Pancreas (tissue), 10 donors: ENCODE results near the gene GSE1. TPM values are rescaled to one million over a fixed set of nuclear protein-coding genes. Genes with fewer than 3 reads are reported as not detected.
A peak's percentile ranks its signal among the peaks of the same experiment; 100 is the strongest.

ENCODE experiments used
- ATAC-seq, 4 donors: fragments of 200-7000 bp; cut with Tn5 transposase; one replicate each; pipeline versions ENCODE4 v1.8.0 to v1.9.1; 2020; ENCODE audit warnings: mild to moderate bottlenecking in 4 of 4, moderate library complexity in 4 of 4
- DNase-seq, 6 donors: peaks; one replicate each; pipeline ENCODE4 v3.0.0-alpha.2; 2020
- FAIRE-seq: peaks from 2 replicates; lab custom pipeline; 2012; peaks lifted over from hg19 to GRCh38; lab: Jason Lieb, UNC
- H3K27ac ChIP-seq, 4 donors: fragments of 200-600 bp; sonication (generic); 1 replicate in 3 of 4; 2 replicates in 1 of 4; pipeline versions ENCODE4 v1.5.0 to v1.8.0; 2020
- H3K27me3 ChIP-seq, 4 donors: fragments of 200-600 bp; one replicate each; pipeline ENCODE4 v1.8.0; 2021
- H3K36me3 ChIP-seq, 3 donors: fragments of 200-600 bp; sonication (generic) in 1 of 3; one replicate each; pipeline versions ENCODE4 v1.5.0 to v1.8.0; 2020 to 2021
- H3K4me1 ChIP-seq, 3 donors: fragments of 200-600 bp; one replicate each; pipeline ENCODE4 v1.8.0; 2021
- H3K4me3 ChIP-seq, 4 donors: fragments of 200-600 bp; sonication (generic) in 2 of 4; one replicate each; pipeline versions ENCODE4 v1.5.0 to v1.8.0; 2020 to 2021
- H3K9me3 ChIP-seq, 4 donors: fragments of 200-600 bp; one replicate each; pipeline ENCODE4 v1.8.0; 2021
- WGBS, 2 donors: extraction: QIAGEN DNeasy Blood & Tissue Kit; methylation state at CpG; one replicate each; pipeline ENCODE4 v1.1.7; 2013; 5-methylcytosine and 5-hydroxymethylcytosine counted together
- intact Hi-C, 3 donors: fragments of 100-400 bp; cut with DNase I; formaldehyde crosslinking; loops; one replicate each; pipeline versions ENCODE4 v1.11.1 to v1.14.2; 2022
- polyA plus RNA-seq, 2 donors: library from polyadenylated mRNA; stranded (reverse); fragments of 200-250 nt; gene quantifications; one replicate each; pipeline ENCODE4 v1.2.3, GENCODE V29; 2013
- total RNA-seq, 6 donors: library from RNA; stranded (reverse); fragmentation: NEBNext Ultra II Directional in 4 of 6; extraction: Animal tissue kit (Norgen Biotek cat#: 25700) in 4 of 6; gene quantifications; one replicate each; pipeline versions ENCODE4 v1.2.1 to v1.2.4, GENCODE V29; 2021 to 2023
- TF ChIP-seq, protein P1 (sequence below), 4 donors: fragments of 200-600 bp; sonication (generic) in 3 of 4; IDR thresholded peaks; one replicate each; pipeline versions ENCODE4 v1.5.0 to v1.8.0; 2021; ENCODE audit warnings: antibody characterized with exemption in 4 of 4
- donor health status: healthy with polysubstance abuse.
- donor health status: DM: no; HTN: no; CAD: no; lungs with moderate emphysema.
- donor health status: DM: no; HTN: no; CAD: no.
- donor health status: control.
- donor health status: control.
- donor health status: Bipolar disorder and iron deficiency.
- donor health status: DM: yes; HTN: yes; CAD: no.
- donor health status: DM: no; HTN: no; CAD: no.
- donor health status: DM: no; HTN: no; CAD: no.
- donor health status: DM: yes; HTN: yes; CAD: no.

The GSE1 gene
- total and polyA plus RNA-seq, 8 donors: 32.0 to 61.5 (median 41.9) TPM

DNA sequence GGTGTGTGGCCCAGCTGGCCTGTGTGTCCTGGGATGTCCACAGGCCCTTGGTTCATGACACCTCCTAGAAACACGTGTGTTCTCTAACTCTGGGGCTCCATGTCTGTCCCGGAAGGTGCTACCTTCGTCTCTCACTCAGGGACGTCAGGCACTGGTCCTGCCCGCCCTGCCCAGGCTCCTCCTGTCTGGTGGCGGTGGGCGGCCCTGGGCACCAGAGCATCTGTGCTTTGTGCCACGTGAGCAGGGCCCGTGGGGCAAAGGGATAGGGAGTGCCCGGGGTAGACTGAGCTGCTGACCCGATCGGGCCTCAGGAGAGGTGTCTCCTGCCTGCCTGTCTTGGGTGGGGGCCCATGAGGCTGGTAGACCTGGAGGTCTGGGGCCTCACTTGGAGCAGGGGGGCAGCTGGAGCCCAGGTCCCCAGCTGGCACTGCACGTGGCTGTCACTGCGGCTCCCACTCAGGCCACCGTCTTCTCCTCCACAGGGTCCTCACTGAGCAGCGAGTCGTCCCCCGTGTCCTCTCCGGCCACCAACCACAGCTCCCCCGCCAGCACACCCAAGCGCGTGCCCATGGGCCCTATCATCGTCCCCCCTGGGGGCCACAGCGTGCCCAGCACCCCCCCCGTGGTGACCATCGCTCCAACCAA, 35.1 kb downstream of the GSE1 start:
- no peaks in the 10 kb centered on the region for H3K27me3 ChIP-seq
- WGBS, 2 donors: 85 to 86% methylated on average over 26 of the region's 26 CpGs
- ATAC-seq (no peak), FAIRE-seq (no peak), DNase-seq (peak in 2 of 6 donors; percentile 35 to 79)
- TF ChIP-seq, protein P1, sequence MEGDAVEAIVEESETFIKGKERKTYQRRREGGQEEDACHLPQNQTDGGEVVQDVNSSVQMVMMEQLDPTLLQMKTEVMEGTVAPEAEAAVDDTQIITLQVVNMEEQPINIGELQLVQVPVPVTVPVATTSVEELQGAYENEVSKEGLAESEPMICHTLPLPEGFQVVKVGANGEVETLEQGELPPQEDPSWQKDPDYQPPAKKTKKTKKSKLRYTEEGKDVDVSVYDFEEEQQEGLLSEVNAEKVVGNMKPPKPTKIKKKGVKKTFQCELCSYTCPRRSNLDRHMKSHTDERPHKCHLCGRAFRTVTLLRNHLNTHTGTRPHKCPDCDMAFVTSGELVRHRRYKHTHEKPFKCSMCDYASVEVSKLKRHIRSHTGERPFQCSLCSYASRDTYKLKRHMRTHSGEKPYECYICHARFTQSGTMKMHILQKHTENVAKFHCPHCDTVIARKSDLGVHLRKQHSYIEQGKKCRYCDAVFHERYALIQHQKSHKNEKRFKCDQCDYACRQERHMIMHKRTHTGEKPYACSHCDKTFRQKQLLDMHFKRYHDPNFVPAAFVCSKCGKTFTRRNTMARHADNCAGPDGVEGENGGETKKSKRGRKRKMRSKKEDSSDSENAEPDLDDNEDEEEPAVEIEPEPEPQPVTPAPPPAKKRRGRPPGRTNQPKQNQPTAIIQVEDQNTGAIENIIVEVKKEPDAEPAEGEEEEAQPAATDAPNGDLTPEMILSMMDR (IDR thresholded peaks at IDR 0.05): no peak
- no peak overlapping the region for H3K4me3 ChIP-seq
- peaks cover 0 to 11% (median 0%) of the 10 kb centered on the region in 3 donors for H3K36me3 ChIP-seq
- peaks cover 0 to 3% (median 0%) of the 10 kb centered on the region in 3 donors for H3K4me1 ChIP-seq
- no peak overlapping the region for H3K27ac ChIP-seq
- no peaks in the 10 kb centered on the region for H3K9me3 ChIP-seq
- intact Hi-C loops: no loop called here

DNA sequence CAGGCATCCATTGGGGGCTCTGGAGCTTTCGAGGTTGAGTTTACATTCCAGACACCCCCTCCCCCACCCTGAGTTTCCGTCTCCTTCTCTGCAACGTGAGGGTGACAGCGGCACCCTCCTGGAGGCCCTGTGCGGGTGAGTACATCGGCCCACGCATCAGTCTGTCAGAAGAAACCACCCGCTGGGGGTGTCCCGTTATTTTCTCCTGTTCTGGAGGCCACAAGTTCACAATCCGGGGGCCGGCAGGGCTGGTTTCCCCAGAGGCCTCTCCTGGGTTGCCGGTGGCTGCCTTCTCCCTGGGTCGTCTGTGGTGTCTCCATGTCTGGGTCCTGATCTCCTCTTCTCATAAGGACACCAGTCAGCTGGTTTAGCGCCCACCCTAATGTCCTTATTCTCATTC, 35.7 kb downstream of the GSE1 start:
- peak in 2 of 6 donors; percentile 21 to 47 for DNase-seq
- no peak for FAIRE-seq
- H3K4me3 ChIP-seq: no peak overlapping the region
- ATAC-seq: no peak
- TF ChIP-seq, protein P1 (IDR thresholded peaks at IDR 0.05): no peak
- WGBS, 2 donors: 82 to 85% methylated on average over 14 of the region's 14 CpGs
- no peak overlapping the region for H3K27ac ChIP-seq
- H3K36me3 ChIP-seq: peaks cover 0 to 14% (median 0%) of the 10 kb centered on the region in 3 donors
- intact Hi-C loops: no loop called here
- peaks cover 0 to 3% (median 0%) of the 10 kb centered on the region in 3 donors for H3K4me1 ChIP-seq
- no peaks in the 10 kb centered on the region for H3K27me3 ChIP-seq
- no peaks in the 10 kb centered on the region for H3K9me3 ChIP-seq

DNA sequence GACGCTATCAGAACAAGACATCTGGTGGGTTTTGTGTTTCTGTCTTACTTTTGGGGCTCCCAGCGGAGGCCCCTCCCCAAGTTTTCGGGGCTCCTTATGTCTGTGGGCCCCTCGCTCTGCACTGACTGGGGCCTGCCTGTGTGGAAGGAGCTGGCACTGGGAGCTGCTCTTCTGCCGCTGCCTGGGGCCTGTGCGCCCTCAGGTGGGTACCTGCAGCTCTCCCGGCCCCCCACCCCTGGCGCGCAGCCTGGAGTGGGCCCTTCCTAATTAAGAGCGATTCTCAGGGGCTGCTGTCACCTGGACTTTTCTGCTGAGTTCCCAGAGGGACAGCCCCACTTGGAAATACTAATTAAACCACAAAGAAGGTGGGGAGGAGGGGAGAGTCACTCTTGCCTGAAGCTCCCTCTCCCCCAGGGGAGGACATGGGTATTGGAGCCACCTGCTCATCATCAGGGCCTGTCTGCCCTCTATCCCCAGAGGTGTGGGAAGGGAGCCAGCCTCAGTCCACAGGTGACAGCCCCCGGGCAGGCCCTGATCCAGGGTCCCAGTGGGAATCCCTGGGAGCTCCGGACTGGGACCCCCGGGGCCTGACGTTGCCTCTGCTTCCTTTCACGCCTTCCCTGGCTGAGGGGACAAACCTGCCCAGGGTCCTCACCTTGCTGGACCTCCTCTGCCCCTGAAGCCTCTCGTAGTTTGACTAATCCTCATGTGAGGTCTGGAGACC, 36.5 kb downstream of the GSE1 start:
- Histone ChIP-seq H3K4me3 (no peak overlapping the region), H3K9me3 (no peaks in the 10 kb centered on the region), H3K27me3 (no peaks in the 10 kb centered on the region), H3K4me1 (peaks cover 0 to 3% (median 0%) of the 10 kb centered on the region in 3 donors), H3K27ac (no peak overlapping the region), H3K36me3 (peaks cover 0 to 22% (median 3%) of the 10 kb centered on the region in 3 donors)
- TF ChIP-seq, protein P1 (IDR thresholded peaks at IDR 0.05): no peak
- no peak for ATAC-seq
- FAIRE-seq: no peak
- 78 to 79% methylated on average over 16 of the region's 16 CpGs for WGBS, 2 donors
- DNase-seq: peak in 2 of 6 donors; percentile 41 to 74
- intact Hi-C loops: no loop called here

DNA sequence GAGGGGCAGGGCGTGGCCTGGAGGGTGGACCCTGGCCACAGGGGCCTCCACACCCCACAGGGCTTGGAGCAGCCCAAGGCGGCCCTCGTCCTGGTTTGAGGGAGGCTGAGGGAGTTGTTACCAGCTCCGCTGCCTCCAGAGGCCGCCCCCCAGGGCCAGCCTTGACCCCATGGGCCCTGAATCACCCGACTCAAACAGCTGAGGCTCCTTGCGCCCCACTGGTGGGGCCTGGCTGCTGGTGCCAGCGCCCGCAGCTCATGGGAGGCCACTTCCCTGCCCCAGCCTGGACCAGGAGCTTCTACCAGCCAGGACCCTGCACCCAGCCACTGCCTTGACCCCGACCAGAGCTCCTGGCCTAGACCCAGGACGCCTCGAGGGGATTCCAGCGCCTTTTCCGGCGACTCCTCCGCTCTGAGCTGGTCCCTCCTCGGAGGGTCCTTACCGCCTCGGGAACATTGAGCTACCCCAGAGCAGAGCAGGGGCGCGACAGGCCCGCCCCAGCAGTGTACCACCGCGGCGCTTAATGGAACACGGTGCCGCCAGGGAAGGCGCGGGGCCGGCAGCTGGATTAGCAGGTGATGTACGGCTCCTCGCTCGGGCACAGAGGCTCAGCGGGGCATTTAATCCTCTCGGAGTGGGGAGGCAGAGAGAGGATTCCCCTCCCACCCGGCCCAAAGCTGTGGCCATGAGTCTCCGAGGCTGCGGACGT, 37.2 kb downstream of the GSE1 start:
- FAIRE-seq (no peak), ATAC-seq (no peak), DNase-seq (peak in 2 of 6 donors; percentile 50 to 80)
- no peaks in the 10 kb centered on the region for H3K27me3 ChIP-seq
- H3K4me1 ChIP-seq: peaks cover 0 to 3% (median 0%) of the 10 kb centered on the region in 3 donors
- peaks cover 0 to 29% (median 8%) of the 10 kb centered on the region in 3 donors for H3K36me3 ChIP-seq
- WGBS, 2 donors: 90 to 94% methylated on average over 39 of the region's 39 CpGs
- H3K4me3 ChIP-seq: no peak overlapping the region
- no peaks in the 10 kb centered on the region for H3K9me3 ChIP-seq
- TF ChIP-seq, protein P1 (IDR thresholded peaks at IDR 0.05): no peak
- intact Hi-C loops: no loop called here
- H3K27ac ChIP-seq: no peak overlapping the region
